H9 (cell line): Measurements from ENCODE around the gene ZSWIM2. TPM values are rescaled to one million over a fixed set of nuclear protein-coding genes. Genes with fewer than 3 reads are reported as not detected.

Experiments
- DNase-seq: peaks from one replicate; pipeline ENCODE4 v3.0.0-alpha.2; 2017
- H2AFZ ChIP-seq: one replicate; pipeline ENCODE4 v1.6.1; 2013; ENCODE audit warnings: mild to moderate bottlenecking, low read length, control low read depth, moderate library complexity
- H2AK5ac ChIP-seq: 2 replicates; pipeline ENCODE4 v1.6.1; 2013; ENCODE audit warnings: low read length, control low read depth, mixed read lengths; ENCODE audit not compliant: insufficient read length
- H2BK120ac ChIP-seq: one replicate; pipeline ENCODE4 v1.6.1; 2013; ENCODE audit warnings: low read depth, mild to moderate bottlenecking, low read length, control low read depth, inconsistent platforms; ENCODE audit not compliant: poor library complexity, severe bottlenecking
- H2BK12ac ChIP-seq: 2 replicates; pipeline ENCODE4 v1.6.1; 2013; ENCODE audit warnings: low read length, control low read depth, mixed read lengths, low read depth; ENCODE audit not compliant: insufficient read length
- H2BK15ac ChIP-seq: 2 replicates; pipeline ENCODE4 v1.6.1; 2013; ENCODE audit warnings: low read depth, low read length, control low read depth
- H2BK20ac ChIP-seq: one replicate; pipeline ENCODE4 v1.6.1; 2013; ENCODE audit warnings: low read depth, mild to moderate bottlenecking, low read length, control low read depth, inconsistent platforms; ENCODE audit not compliant: poor library complexity, severe bottlenecking
- H2BK5ac ChIP-seq: 2 replicates; pipeline ENCODE4 v1.6.1; 2013; ENCODE audit warnings: low read length, control low read depth, mixed read lengths; ENCODE audit not compliant: insufficient read length
- H3K14ac ChIP-seq: 2 replicates; pipeline ENCODE4 v1.6.1; 2013; ENCODE audit warnings: low read length, control low read depth; ENCODE audit not compliant: insufficient read depth
- H3K18ac ChIP-seq: 2 replicates; pipeline ENCODE4 v1.6.1; 2013; ENCODE audit warnings: low read depth, mild to moderate bottlenecking, mixed read lengths, low read length, control low read depth; ENCODE audit not compliant: insufficient read length
- H3K23ac ChIP-seq: 2 replicates; pipeline ENCODE4 v1.6.1; 2013; ENCODE audit warnings: low read length, control low read depth, mixed read lengths, low read depth; ENCODE audit not compliant: insufficient read length
- H3K23me2 ChIP-seq: 2 replicates; pipeline ENCODE4 v1.6.1; 2013; ENCODE audit warnings: low read depth, mild to moderate bottlenecking, mixed read lengths, low read length, control low read depth; ENCODE audit not compliant: insufficient read length, poor library complexity, severe bottlenecking
- H3K27ac ChIP-seq: 2 replicates; pipeline ENCODE4 v1.5.1; 2013; ENCODE audit warnings: low read length, control low read depth, mixed read lengths, low read depth; ENCODE audit not compliant: insufficient read length
- H3K27me3 ChIP-seq: 2 replicates; pipeline ENCODE4 v1.6.1; 2013; ENCODE audit warnings: low read length, control low read depth, inconsistent platforms; ENCODE audit not compliant: insufficient read depth
- H3K4ac ChIP-seq: 2 replicates; pipeline ENCODE4 v1.6.1; 2013; ENCODE audit warnings: low read depth, mild to moderate bottlenecking, control low read depth, inconsistent platforms, low read length, moderate library complexity
- H3K4me1 ChIP-seq: 2 replicates; pipeline ENCODE4 v1.6.1; 2013; ENCODE audit warnings: low read length, control low read depth, inconsistent platforms; ENCODE audit not compliant: insufficient read depth
- H3K4me2 ChIP-seq: 2 replicates; pipeline ENCODE4 v1.6.1; 2013; ENCODE audit warnings: low read length, control low read depth, mixed read lengths; ENCODE audit not compliant: insufficient read length, insufficient read depth
- H3K56ac ChIP-seq: 2 replicates; pipeline ENCODE4 v1.6.1; 2013; ENCODE audit warnings: low read depth, mild to moderate bottlenecking, mixed read lengths, low read length, control low read depth; ENCODE audit not compliant: insufficient read length
- H3K79me1 ChIP-seq: 2 replicates; pipeline ENCODE4 v1.6.1; 2013; ENCODE audit warnings: low read depth, mild to moderate bottlenecking, moderate library complexity, low read length, control low read depth, inconsistent platforms; ENCODE audit not compliant: insufficient read depth, poor library complexity, severe bottlenecking
- H3K79me2 ChIP-seq: 2 replicates; pipeline ENCODE4 v1.6.1; 2013; ENCODE audit warnings: low read length, control low read depth, inconsistent platforms; ENCODE audit not compliant: insufficient read depth
- H3K9ac ChIP-seq: 2 replicates; pipeline ENCODE4 v1.6.1; 2013; ENCODE audit warnings: low read length, control low read depth, mixed read lengths; ENCODE audit not compliant: insufficient read length; ENCODE audit errors: extremely low read depth
- H3K9me3 ChIP-seq: one replicate; pipeline ENCODE4 v1.6.1; 2013; ENCODE audit warnings: low read depth, low read length, inconsistent platforms; ENCODE audit not compliant: control insufficient read depth
- H3T11ph ChIP-seq: one replicate; pipeline ENCODE4 v1.6.1; 2013; ENCODE audit warnings: mild to moderate bottlenecking, low read length, control low read depth, inconsistent platforms
- H4K20me1 ChIP-seq: one replicate; pipeline ENCODE4 v1.6.1; 2013; ENCODE audit not compliant: control insufficient read depth, insufficient read length, insufficient read depth
- H4K5ac ChIP-seq: 2 replicates; pipeline ENCODE4 v1.6.1; 2013; ENCODE audit warnings: low read depth, mild to moderate bottlenecking, mixed read lengths, low read length, control low read depth; ENCODE audit not compliant: insufficient read length
- H4K8ac ChIP-seq: replicated peaks from 2 replicates; pipeline ENCODE4 v1.6.1; 2013; ENCODE audit warnings: low read length, control low read depth, mixed read lengths, low read depth; ENCODE audit not compliant: insufficient read length
- H4K91ac ChIP-seq: 2 replicates; pipeline ENCODE4 v1.6.1; 2013; ENCODE audit warnings: low read depth, mild to moderate bottlenecking, moderate library complexity, mixed read lengths, low read length, control low read depth; ENCODE audit not compliant: insufficient read length
- H3K27ac Mint-ChIP-seq, 3 experiments: 2 replicates in 2 of 3; 3 replicates in 1 of 3; pipeline ENCODE4 v1.8.0; 2020 to 2021; ENCODE audit warnings: mixed read lengths in 3 of 3, mild to moderate bottlenecking in 1 of 3, moderate library complexity in 1 of 3
- H3K27me3 Mint-ChIP-seq: 2 replicates; pipeline ENCODE4 v1.8.0; 2021; ENCODE audit warnings: low read depth, mild to moderate bottlenecking, moderate library complexity, mixed read lengths
- H3K36me3 Mint-ChIP-seq, 3 experiments: 2 replicates in 2 of 3; 3 replicates in 1 of 3; pipeline ENCODE4 v1.8.0; 2020 to 2021; ENCODE audit warnings: low read depth in 3 of 3, mixed read lengths in 3 of 3; ENCODE audit not compliant: insufficient read depth in 1 of 3
- H3K4me1 Mint-ChIP-seq, 2 experiments: 2 replicates each; pipeline ENCODE4 v1.8.0; 2020; ENCODE audit warnings: mixed read lengths in 2 of 2
- H3K4me3 Mint-ChIP-seq, 2 experiments: 2 replicates in 1 of 2; 3 replicates in 1 of 2; pipeline ENCODE4 v1.8.0; 2020 to 2021; ENCODE audit warnings: mild to moderate bottlenecking in 2 of 2, mixed read lengths in 2 of 2, moderate library complexity in 1 of 2
- H3K9me3 Mint-ChIP-seq, 2 experiments: 2 replicates in 1 of 2; 3 replicates in 1 of 2; pipeline ENCODE4 v1.8.0; 2020; ENCODE audit warnings: mild to moderate bottlenecking in 2 of 2, mixed read lengths in 2 of 2, moderate library complexity in 1 of 2
- CTCF ChIP-seq: fragments of 200-600 bp; sonication (generic); conservative IDR thresholded peaks from 3 replicates; pipeline ENCODE4 v1.8.0; 2021; ENCODE audit warnings: antibody characterized with exemption, mild to moderate bottlenecking
- WGBS: extraction: QIAGEN DNeasy Blood & Tissue Kit; methylation state at CpG from one replicate; pipeline ENCODE4 v1.1.7; 2013; ENCODE audit warnings: missing lambda C conversion rate, low lambda C conversion rate, mixed read lengths; ENCODE audit not compliant: insufficient read length; ENCODE audit errors: extremely low coverage; 5-methylcytosine and 5-hydroxymethylcytosine counted together
- total RNA-seq: library from RNA; stranded (reverse); gene quantifications from 2 replicates; pipeline ENCODE4 v1.2.1, GENCODE V29; 2021

ZSWIM2 gene
- total RNA-seq, 1 experiment from 2014 or later: not detected

GRCh38 chr2:186784930-186785329, 64.0 kb downstream of the ZSWIM2 start:
- no peak overlapping the region for H3K14ac ChIP-seq
- Mint-ChIP-seq H3K9me3 (peaks cover 5 to 12% of the 10 kb centered on the region in 2 experiments), H3K36me3 (no peaks in the 10 kb centered on the region; a peak in 1 of 7 replicates), H3K27ac (no peak overlapping the region), H3K4me3 (no peak overlapping the region), H3K27me3 (no peaks in the 10 kb centered on the region), H3K4me1 (peaks cover 0 to 2% of the 10 kb centered on the region in 2 experiments; a peak in 1 of 4 replicates)
- no peak overlapping the region for H3K4ac ChIP-seq
- no peak overlapping the region for H3K9ac ChIP-seq
- H3K4me2 ChIP-seq: no peak overlapping the region
- H3K4me1 ChIP-seq: no peaks in the 10 kb centered on the region
- H3K23ac ChIP-seq: no peak overlapping the region
- H3K23me2 ChIP-seq: no peaks in the 10 kb centered on the region
- H3K79me1 ChIP-seq: no peaks in the 10 kb centered on the region
- H2AK5ac ChIP-seq: no peak overlapping the region
- H2BK5ac ChIP-seq: no peak overlapping the region
- TF ChIP-seq CTCF: no peak
- H3K9me3 ChIP-seq: no peaks in the 10 kb centered on the region
- H2BK12ac ChIP-seq: no peak overlapping the region
- H2BK15ac ChIP-seq: no peak overlapping the region
- no peak overlapping the region for H3K56ac ChIP-seq
- no peak overlapping the region for H2BK120ac ChIP-seq
- H2AFZ ChIP-seq: no peak overlapping the region
- H3K27me3 ChIP-seq: no peaks in the 10 kb centered on the region
- H4K5ac ChIP-seq: no peak overlapping the region
- no peaks in the 10 kb centered on the region for H3K79me2 ChIP-seq
- no peak overlapping the region for H3K18ac ChIP-seq
- WGBS: no CpG with 5 or more reads among the region's 4 CpGs
- DNase-seq: no peak
- no peak overlapping the region for H4K91ac ChIP-seq
- no peak overlapping the region for H3T11ph ChIP-seq
- no peaks in the 10 kb centered on the region for H4K20me1 ChIP-seq
- no peak overlapping the region for H2BK20ac ChIP-seq
- no peak overlapping the region for H3K27ac ChIP-seq
- no peak overlapping the region for H4K8ac ChIP-seq
